Peyer's patch (tissue), 4 donors: Measurements from ENCODE around the gene FZD4.

Experiments used
- CTCF ChIP-seq, 6 experiments: fragments of 450-650 bp in 4 of 6; fragments of 200-600 bp in 2 of 6; sonication (generic) in 1 of 6; IDR thresholded peaks; one replicate each; pipeline ENCODE4 v1.5.1; 2017 to 2019; ENCODE audit warnings: antibody characterized with exemption in 6 of 6, mild to moderate bottlenecking in 3 of 6, moderate library complexity in 1 of 6
- POLR2A ChIP-seq, 2 donors: fragments of 450-650 bp; IDR thresholded peaks; one replicate each; pipeline ENCODE4 v1.5.1; 2017; ENCODE audit warnings: antibody characterized with exemption in 2 of 2, mild to moderate bottlenecking in 2 of 2, moderate library complexity in 2 of 2

GRCh38 chr11:86912238-86912637 is 43.0 kb downstream of the FZD4 start:
- no peak for TF ChIP-seq POLR2A (IDR thresholded peaks at IDR 0.05)
- TF ChIP-seq CTCF (IDR thresholded peaks at IDR 0.05): no peak
